Measurements from ENCODE around the gene ABCC10.
"Not testable (repeated sequence)": the region's sequence is repeated elsewhere in the genome, so short reads cannot be mapped to it uniquely, and the experiment has no call there.

ABCC10 gene

GRCh38 chr6:43412541-43412940 is 14.8 kb upstream of the ABCC10 start:
- DNase-seq (ENCODE audit: low read depth) = no peak

GRCh38 chr6:43413002-43413401 is 14.3 kb upstream of the ABCC10 start:
- DNase-seq (ENCODE audit: low read depth) = no peak

- not testable (repeated sequence) for DNase-seq (ENCODE audit: low read depth)
These were observed 12.1 kb upstream of the ABCC10 start for GRCh38 chr6:43415275-43415674.

- DNase-seq (ENCODE audit: low read depth) = no peak
These were observed 10.4 kb upstream of the ABCC10 start for GRCh38 chr6:43416935-43417334.

- no peak for DNase-seq (ENCODE audit: low read depth)
These were observed 7.2 kb upstream of the ABCC10 start for GRCh38 chr6:43420012-43420709.

GRCh38 chr6:43421831-43422230 is 5.5 kb upstream of the ABCC10 start:
- DNase-seq (ENCODE audit: low read depth) = no peak

GRCh38 chr6:43425083-43425482 is 2.3 kb upstream of the ABCC10 start:
- DNase-seq (ENCODE audit: low read depth) = not testable (repeated sequence)

GRCh38 chr6:43426928-43427405 is 374 bp upstream of the ABCC10 start:
- DNase-seq (ENCODE audit: low read depth) = no peak

- DNase-seq (ENCODE audit: low read depth) = peak; percentile 6
These were observed 800 bp downstream of the ABCC10 start for GRCh38 chr6:43428112-43428570.

GRCh38 chr6:43428874-43429273 is 1.5 kb downstream of the ABCC10 start:
- DNase-seq (ENCODE audit: low read depth) = no peak

GRCh38 chr6:43432009-43432945 is 4.9 kb downstream of the ABCC10 start:
- no peak for DNase-seq (ENCODE audit: low read depth)

- no peak for DNase-seq (ENCODE audit: low read depth)
These were observed 5.8 kb downstream of the ABCC10 start for GRCh38 chr6:43433148-43433547.

- DNase-seq (ENCODE audit: low read depth) = no peak
These were observed 6.9 kb downstream of the ABCC10 start for GRCh38 chr6:43434001-43434840.

GRCh38 chr6:43434943-43435342 is 7.6 kb downstream of the ABCC10 start:
- no peak for DNase-seq (ENCODE audit: low read depth)

- no peak for DNase-seq (ENCODE audit: low read depth)
These were observed 8.5 kb downstream of the ABCC10 start for GRCh38 chr6:43435682-43436437.

GRCh38 chr6:43436577-43437282 is 9.4 kb downstream of the ABCC10 start:
- peak; percentile 72 for DNase-seq (ENCODE audit: low read depth)

GRCh38 chr6:43437700-43438099 is 10.4 kb downstream of the ABCC10 start:
- DNase-seq (ENCODE audit: low read depth) = no peak

- no peak for DNase-seq (ENCODE audit: low read depth)
These were observed 15.6 kb downstream of the ABCC10 start for GRCh38 chr6:43442935-43443334.

GRCh38 chr6:43444036-43444435 is 16.7 kb downstream of the ABCC10 start:
- no peak for DNase-seq (ENCODE audit: low read depth)

GRCh38 chr6:43444582-43444981 is 17.2 kb downstream of the ABCC10 start:
- no peak for DNase-seq (ENCODE audit: low read depth)

- DNase-seq (ENCODE audit: low read depth) = no peak
These were observed 18.2 kb downstream of the ABCC10 start for GRCh38 chr6:43445576-43445975.
